Raji (cell line): ENCODE data around the gene C17orf67.

Experiments
- POLR2A ChIP-seq: IDR thresholded peaks from 2 replicates; pipeline ENCODE4 v1.6.1; 2011; ENCODE audit warnings: low read depth, low read length, control low read depth; ENCODE audit not compliant: insufficient read depth

Gene C17orf67

GRCh38 chr17:56821847-56822534, 11.7 kb downstream of the C17orf67 start:
- no peak for TF ChIP-seq POLR2A

DNA sequence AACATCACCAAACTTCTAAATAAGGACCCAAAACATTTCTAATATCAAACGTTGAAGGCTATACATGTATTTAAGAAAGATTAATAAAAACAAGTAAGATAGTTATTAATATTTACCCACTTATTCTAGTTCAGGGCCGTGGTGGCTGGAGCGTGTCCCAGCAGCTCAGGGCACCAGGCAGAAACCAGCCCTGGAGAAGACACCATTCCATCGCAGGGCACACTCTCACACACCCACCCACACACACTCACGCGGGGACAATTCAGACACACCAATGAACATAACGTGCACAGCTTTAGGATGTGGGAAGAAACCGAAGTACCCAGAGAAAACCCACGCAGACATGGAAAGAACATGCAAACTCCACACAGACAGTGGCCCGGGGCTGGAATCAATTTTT, 13.5 kb downstream of the C17orf67 start:
- TF ChIP-seq POLR2A: no peak

GRCh38 chr17:56819431-56820145, 14.1 kb downstream of the C17orf67 start:
- TF ChIP-seq POLR2A: no peak

GRCh38 chr17:56819030-56819429, 14.7 kb downstream of the C17orf67 start:
- TF ChIP-seq POLR2A: no peak

DNA sequence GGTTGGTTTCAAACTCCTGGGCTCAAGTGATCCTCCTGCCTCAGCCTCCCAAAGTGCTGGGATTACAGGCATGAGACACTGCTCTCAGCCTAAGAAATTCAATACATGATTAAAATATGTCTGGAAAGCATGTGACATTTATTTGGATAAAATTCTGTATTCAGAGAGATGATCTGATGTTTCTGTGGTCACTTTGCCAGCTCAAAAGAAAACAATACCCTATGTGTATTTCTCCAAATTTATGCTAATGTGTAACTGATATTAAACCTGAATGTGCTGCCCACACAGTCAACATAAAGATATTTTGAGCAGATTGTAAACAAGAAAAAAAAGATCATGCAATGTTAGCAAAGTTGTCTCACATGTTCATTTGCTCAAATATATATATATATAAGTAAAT, 16.7 kb downstream of the C17orf67 start:
- no peak for TF ChIP-seq POLR2A

DNA sequence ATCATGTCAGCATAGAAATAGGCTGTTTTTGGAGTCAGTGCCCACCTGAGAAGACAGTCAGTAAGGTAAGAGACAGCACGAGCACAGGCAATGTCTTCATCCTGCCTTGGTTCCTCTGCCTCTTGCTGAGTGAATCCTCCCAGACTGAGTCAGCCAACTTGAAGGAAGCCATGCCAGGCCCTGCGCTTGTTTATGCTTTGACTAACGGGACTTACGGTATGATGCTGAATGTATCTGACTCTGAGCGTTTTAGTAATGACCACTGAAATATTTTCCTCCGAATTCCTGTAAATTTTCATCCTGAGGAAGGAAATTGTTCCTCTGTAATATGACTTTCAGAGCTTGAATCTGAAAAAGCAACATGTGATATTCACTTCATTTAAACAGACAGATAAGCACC, 18.0 kb downstream of the C17orf67 start:
- no peak for TF ChIP-seq POLR2A

DNA sequence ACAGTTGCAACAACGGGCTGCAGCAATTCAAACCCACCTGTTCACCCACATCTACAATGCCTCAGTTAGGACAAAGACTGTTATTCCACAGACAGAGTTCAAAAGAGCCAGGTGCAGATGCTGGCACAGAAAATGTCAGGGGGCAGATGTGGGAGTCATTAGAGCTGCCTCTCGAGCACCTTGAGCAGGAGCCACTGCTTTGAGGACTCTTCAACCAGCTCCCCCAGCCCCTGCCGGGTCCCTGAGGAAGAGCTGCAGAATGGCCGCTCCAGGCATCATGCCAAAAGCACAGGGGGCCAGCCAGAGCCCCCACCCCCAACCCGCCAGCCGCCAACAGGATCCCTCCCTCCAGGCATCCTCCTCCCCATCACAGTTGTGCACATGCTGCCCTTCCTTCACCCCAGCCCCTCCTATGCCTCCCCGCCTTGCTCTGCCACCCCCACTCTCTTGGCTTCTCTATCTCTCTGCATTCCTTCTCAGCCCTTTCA, 20.8 kb downstream of the C17orf67 start:
- no peak for TF ChIP-seq POLR2A

GRCh38 chr17:56810891-56811775, 22.6 kb downstream of the C17orf67 start:
- no peak for TF ChIP-seq POLR2A

- TF ChIP-seq POLR2A: no peak
Observed at GRCh38 chr17:56810343-56810742, 23.4 kb downstream of the C17orf67 start.

- no peak for TF ChIP-seq POLR2A
Observed at GRCh38 chr17:56809820-56810179, 23.9 kb downstream of the C17orf67 start.

- TF ChIP-seq POLR2A: no peak
Observed at GRCh38 chr17:56809106-56809819, 24.5 kb downstream of the C17orf67 start.

GRCh38 chr17:56808503-56808902, 25.2 kb downstream of the C17orf67 start:
- no peak for TF ChIP-seq POLR2A

- no peak for TF ChIP-seq POLR2A
Observed at GRCh38 chr17:56807723-56808122, 26.0 kb downstream of the C17orf67 start.

- no peak for TF ChIP-seq POLR2A
Observed at GRCh38 chr17:56806949-56807348, 26.8 kb downstream of the C17orf67 start.

GRCh38 chr17:56804454-56804853, 29.3 kb downstream of the C17orf67 start:
- no peak for TF ChIP-seq POLR2A

GRCh38 chr17:56803071-56803470, 30.6 kb downstream of the C17orf67 start:
- no peak for TF ChIP-seq POLR2A
